Naive thymus-derived CD4-positive, alpha-beta T cell (primary cell): ENCODE results near the gene ZNF48. TPM values are rescaled to one million over a fixed set of nuclear protein-coding genes. Genes with fewer than 3 reads are reported as not detected.

Experiments
- ATAC-seq: fragments of 150-1000 bp; cut with Tn5 transposase; 2 replicates; pipeline ENCODE4 v1.10.0; 2021; ENCODE audit warnings: mild to moderate bottlenecking, moderate library complexity
- CTCF ChIA-PET: fragments of 350-600 bp; sonication (Branson Sonifier 250); formaldehyde crosslinking; loops from one replicate; lab custom pipeline; 2021; ENCODE audit warnings: antibody characterized with exemption; lab: Charles Lee
- POLR2A ChIA-PET: fragments of 350-600 bp; sonication (Branson Sonifier 250); formaldehyde crosslinking; loops from one replicate; lab custom pipeline; 2021; ENCODE audit warnings: antibody characterized with exemption, inconsistent platforms; lab: Charles Lee
- DNase-seq, 9 donors: peaks; one replicate each; pipeline versions ENCODE4 v3.0.0 to v3.0.0-alpha.2; 2020 to 2022; ENCODE audit warnings: mixed read lengths in 1 of 9
- H3K27ac ChIP-seq: one replicate; pipeline ENCODE4 v1.7.0; 2013; ENCODE audit warnings: mild to moderate bottlenecking, low read depth, low read length, moderate library complexity
- H3K27me3 ChIP-seq, 2 donors: one replicate each; pipeline ENCODE4 v1.7.0; 2013; ENCODE audit warnings: low read length in 2 of 2, mild to moderate bottlenecking in 2 of 2, moderate library complexity in 2 of 2; ENCODE audit not compliant: control insufficient read depth in 2 of 2, insufficient read depth in 2 of 2
- H3K36me3 ChIP-seq, 3 experiments: 1 replicate in 2 of 3; 2 replicates in 1 of 3; pipeline ENCODE4 v1.7.0; 2013; ENCODE audit warnings: low read length in 3 of 3, mild to moderate bottlenecking in 3 of 3, moderate library complexity in 1 of 3; ENCODE audit not compliant: insufficient read depth in 3 of 3, control insufficient read depth in 2 of 3
- H3K4me1 ChIP-seq, 2 donors: one replicate each; pipeline ENCODE4 v1.7.0; 2013; ENCODE audit warnings: low read length in 2 of 2, mild to moderate bottlenecking in 2 of 2, moderate library complexity in 1 of 2; ENCODE audit not compliant: control insufficient read depth in 2 of 2, insufficient read depth in 2 of 2
- H3K4me3 ChIP-seq: 2 replicates; pipeline ENCODE4 v1.7.0; 2013; ENCODE audit warnings: mild to moderate bottlenecking, low read length
- H3K9me3 ChIP-seq, 3 experiments: 1 replicate in 2 of 3; 2 replicates in 1 of 3; pipeline ENCODE4 v1.7.0; 2013; ENCODE audit warnings: low read length in 3 of 3; ENCODE audit not compliant: control insufficient read depth in 2 of 3
- H3K27ac Mint-ChIP-seq, 9 donors: one replicate each; pipeline ENCODE4 v1.8.0; 2020 to 2022; ENCODE audit warnings: mixed read lengths in 9 of 9, mild to moderate bottlenecking in 8 of 9, moderate library complexity in 5 of 9, inconsistent platforms in 2 of 9
- H3K27me3 Mint-ChIP-seq, 5 donors: one replicate each; pipeline ENCODE4 v1.8.0; 2021 to 2022; ENCODE audit warnings: mixed read lengths in 5 of 5, mild to moderate bottlenecking in 1 of 5
- H3K36me3 Mint-ChIP-seq, 5 donors: one replicate each; pipeline ENCODE4 v1.8.0; 2020 to 2022; ENCODE audit warnings: mixed read lengths in 5 of 5, mild to moderate bottlenecking in 3 of 5, inconsistent platforms in 1 of 5
- H3K4me1 Mint-ChIP-seq, 7 donors: one replicate each; pipeline ENCODE4 v1.8.0; 2020 to 2022; ENCODE audit warnings: mixed read lengths in 7 of 7, mild to moderate bottlenecking in 3 of 7, inconsistent platforms in 1 of 7
- H3K4me3 Mint-ChIP-seq, 10 donors: one replicate each; pipeline ENCODE4 v1.8.0; 2020 to 2022; ENCODE audit warnings: mild to moderate bottlenecking in 10 of 10, mixed read lengths in 10 of 10, moderate library complexity in 6 of 10, inconsistent platforms in 2 of 10
- H3K9me3 Mint-ChIP-seq, 11 donors: one replicate each; pipeline ENCODE4 v1.8.0; 2020 to 2022; ENCODE audit warnings: mixed read lengths in 11 of 11, mild to moderate bottlenecking in 4 of 11, inconsistent platforms in 1 of 11, moderate library complexity in 1 of 11
- intact Hi-C, 2 donors: fragments of 100-400 bp; cut with micrococcal nuclease; formaldehyde crosslinking; loops; one replicate each; pipeline ENCODE4 v1.15.1; 2023
- polyA plus RNA-seq, 2 donors: library from polyadenylated mRNA; unstranded; fragments of 300-500 nt; fragmentation: Illumina TruSeq; gene quantifications; one replicate each; pipeline ENCODE4 v1.2.3, GENCODE V29; 2021
- total RNA-seq, 6 experiments: library from RNA in 5 of 6; stranded (reverse) in 5 of 6; gene quantifications; 1 replicate in 5 of 6; 2 replicates in 1 of 6; pipeline ENCODE4 v1.2.3 and lab custom pipeline; 2021 to 2026

The ZNF48 gene
- total and polyA plus RNA-seq, 7 experiments from 2014 or later, result 6.0 to 16.0 (median 10.9) TPM

- Mint-ChIP-seq H3K9me3 (no peaks in the 10 kb centered on the region), H3K4me3 (peak overlapping the region; percentile 90 to 100 (median 96)), H3K36me3 (peaks cover 0 to 26% (median 4%) of the 10 kb centered on the region in 5 donors), H3K27ac (peak overlapping the region; percentile 95 to 99 (median 98)), H3K4me1 (peaks cover 10 to 51% (median 30%) of the 10 kb centered on the region in 7 donors), H3K27me3 (peaks cover 0 to 2% (median 0%) of the 10 kb centered on the region in 5 donors)
- Histone ChIP-seq H3K27ac (peak overlapping the region; percentile 92), H3K27me3 (no peaks in the 10 kb centered on the region), H3K4me3 (peak overlapping the region; percentile 82), H3K9me3 (no peaks in the 10 kb centered on the region), H3K36me3 (peaks cover 0 to 70% (median 22%) of the 10 kb centered on the region in 3 experiments), H3K4me1 (peaks cover 16 to 18% of the 10 kb centered on the region in 2 donors)
- DNase-seq (peak in 2 of 9 donors; percentile 6 to 11), ATAC-seq (peak; percentile 36)
- ChIA-PET POLR2A (interaction anchor here (0.8 to 4.9 kb wide), 11 partner anchors 10 to 288 kb away, joined by 3 to 22 read pairs (median 4); partner anchors contain the start of genes ALDOA, SEPTIN1, TBC1D10B and ZNF48), CTCF (interaction anchor here (1.1 to 1.3 kb wide), 2 partner anchors 16 to 19 kb away, joined by 3 read pairs; no protein-coding TSS in a partner anchor)
- intact Hi-C loops, result loop anchor here (1.0 to 2.0 kb wide), 6 partner anchors 16 to 54 kb away; partner anchors contain the start of genes TBC1D10B (in 1 of the 2) and ZNF771 (in 1 of the 2)
Observed at GRCh38 chr16:30354423-30355143, 40.6 kb upstream of the ZNF48 start.

GRCh38 chr16:30355144-30355953, 39.9 kb upstream of the ZNF48 start, which contains the start of gene CD2BP2:
Gene CD2BP2, minus strand, starts transcription at chr16:30355308. Its CDS starts 627 bp downstream, at chr16:30354681.
- POLR2A ChIA-PET, result interaction anchor here (0.8 to 4.9 kb wide), 12 partner anchors 11 to 289 kb away, joined by 3 to 22 read pairs (median 4); partner anchors contain the start of genes ALDOA, SEPTIN1, TBC1D10B and ZNF48
- Histone ChIP-seq H3K27ac (peak within 1 kb of the TSS; percentile 92), H3K27me3 (no peaks in the 10 kb centered on the region), H3K4me1 (peaks cover 16 to 18% of the 10 kb centered on the region in 2 donors), H3K36me3 (peaks cover 0 to 73% (median 22%) of the 10 kb centered on the region in 3 experiments), H3K9me3 (no peaks in the 10 kb centered on the region), H3K4me3 (peak within 1 kb of the TSS; percentile 82)
- ATAC-seq, result peak; percentile 92
- peak within 1 kb of the TSS; percentile 95 to 99 (median 98) for H3K27ac Mint-ChIP-seq
- H3K36me3 Mint-ChIP-seq, result peaks cover 0 to 29% (median 3%) of the 10 kb centered on the region in 5 donors
- peaks cover 10 to 45% (median 28%) of the 10 kb centered on the region in 7 donors for H3K4me1 Mint-ChIP-seq
- no peaks in the 10 kb centered on the region for H3K9me3 Mint-ChIP-seq
- H3K4me3 Mint-ChIP-seq, result peak within 1 kb of the TSS; percentile 90 to 100 (median 96)
- intact Hi-C loops, result loop anchor here (1.0 to 2.0 kb wide), 6 partner anchors 15 to 53 kb away; partner anchors contain the start of genes TBC1D10B (in 1 of the 2) and ZNF771 (in 1 of the 2)
- peak; percentile 75 to 91 (median 86) for DNase-seq
- H3K27me3 Mint-ChIP-seq, result peaks cover 0 to 2% (median 0%) of the 10 kb centered on the region in 5 donors
- CTCF ChIA-PET, result interaction anchor here (1.1 kb wide), 1 partner anchor 20 kb away, joined by 3 read pairs; no protein-coding TSS in a partner anchor

- Mint-ChIP-seq H3K36me3 (peaks cover 0 to 27% (median 4%) of the 10 kb centered on the region in 5 donors), H3K4me1 (peaks cover 10 to 44% (median 27%) of the 10 kb centered on the region in 7 donors), H3K4me3 (peak overlapping the region; percentile 90 to 100 (median 96)), H3K9me3 (no peaks in the 10 kb centered on the region), H3K27ac (peak overlapping the region; percentile 87 to 99 (median 98)), H3K27me3 (peaks cover 0 to 2% (median 0%) of the 10 kb centered on the region in 5 donors)
- Histone ChIP-seq H3K27me3 (no peaks in the 10 kb centered on the region), H3K27ac (peak overlapping the region; percentile 92), H3K4me1 (peaks cover 16 to 18% of the 10 kb centered on the region in 2 donors), H3K9me3 (no peaks in the 10 kb centered on the region), H3K36me3 (peaks cover 0 to 67% (median 22%) of the 10 kb centered on the region in 3 experiments), H3K4me3 (peak overlapping the region; percentile 82)
- intact Hi-C loops, result loop anchor here (1.0 to 2.0 kb wide), 6 partner anchors 14 to 53 kb away; partner anchors contain the start of genes TBC1D10B (in 1 of the 2) and ZNF771 (in 1 of the 2)
- ChIA-PET POLR2A (interaction anchor here (0.5 to 4.9 kb wide), 7 partner anchors 15 to 290 kb away, joined by 3 to 22 read pairs (median 4); partner anchors contain the start of genes ALDOA, TBC1D10B and ZNF771), CTCF (no interaction called here)
- ATAC-seq, result no peak
- peak in 1 of 9 donors; percentile 14 for DNase-seq
Observed at GRCh38 chr16:30355954-30356308, 39.3 kb upstream of the ZNF48 start.

- DNase-seq, result peak in 3 of 9 donors; percentile 10 to 21 (median 12)
- peaks cover 0 to 2% (median 0%) of the 10 kb centered on the region in 5 donors for H3K27me3 Mint-ChIP-seq
- H3K9me3 Mint-ChIP-seq, result no peaks in the 10 kb centered on the region
- POLR2A ChIA-PET, result interaction anchor here (0.5 to 4.9 kb wide), 8 partner anchors 15 to 772 kb away, joined by 3 to 22 read pairs (median 4); partner anchors contain the start of genes ALDOA, SEPTIN1, TBC1D10B and ZNF771
- intact Hi-C loops, result no loop called here
- no peak for ATAC-seq
- peaks cover 0 to 61% (median 16%) of the 10 kb centered on the region in 3 experiments for H3K36me3 ChIP-seq
- peaks cover 16 to 18% of the 10 kb centered on the region in 2 donors for H3K4me1 ChIP-seq
- H3K4me1 Mint-ChIP-seq, result peaks cover 10 to 39% (median 27%) of the 10 kb centered on the region in 7 donors
- no peaks in the 10 kb centered on the region for H3K27me3 ChIP-seq
- H3K36me3 Mint-ChIP-seq, result peaks cover 0 to 29% (median 4%) of the 10 kb centered on the region in 5 donors
- H3K4me3 Mint-ChIP-seq, result peak overlapping the region; percentile 90 to 100 (median 96)
- no peaks in the 10 kb centered on the region for H3K9me3 ChIP-seq
- no peak overlapping the region for H3K4me3 ChIP-seq
- peak overlapping the region; percentile 92 for H3K27ac ChIP-seq
- CTCF ChIA-PET, result no interaction called here
- peak overlapping the region; percentile 71 to 99 (median 98) for H3K27ac Mint-ChIP-seq
Observed at GRCh38 chr16:30356401-30357084, 38.7 kb upstream of the ZNF48 start.

- ChIA-PET POLR2A (interaction anchor here (0.5 to 4.9 kb wide), 6 partner anchors 12 to 771 kb away, joined by 3 to 22 read pairs (median 4); partner anchors contain the start of genes SEPTIN1, TBC1D10B and ZNF771), CTCF (no interaction called here)
- Mint-ChIP-seq H3K9me3 (no peaks in the 10 kb centered on the region), H3K27me3 (peaks cover 0 to 2% (median 0%) of the 10 kb centered on the region in 5 donors), H3K4me3 (no peak overlapping the region), H3K27ac (peak overlapping the region in 7 of 9 donors; percentile 32 to 98 (median 80)), H3K4me1 (peaks cover 10 to 39% (median 25%) of the 10 kb centered on the region in 7 donors), H3K36me3 (peaks cover under 1 to 28% (median 4%) of the 10 kb centered on the region in 5 donors)
- Histone ChIP-seq H3K9me3 (no peaks in the 10 kb centered on the region), H3K27me3 (no peaks in the 10 kb centered on the region), H3K4me3 (no peak overlapping the region), H3K36me3 (peaks cover 0 to 57% (median 10%) of the 10 kb centered on the region in 3 experiments), H3K4me1 (peaks cover 16 to 18% of the 10 kb centered on the region in 2 donors), H3K27ac (no peak overlapping the region)
- intact Hi-C loops, result no loop called here
- no peak for ATAC-seq
- peak in 1 of 9 donors; percentile 4 for DNase-seq
Observed at GRCh38 chr16:30357085-30357714, 38.0 kb upstream of the ZNF48 start.
